ENCODE results near the gene TRIM24. TPM values are rescaled to one million over a fixed set of nuclear protein-coding genes. Genes with fewer than 3 reads are reported as not detected.
"Not testable (repeated sequence)": the region's sequence is repeated elsewhere in the genome, so short reads cannot be mapped to it uniquely, and the experiment has no call there.

Gene TRIM24
- total RNA-seq, 1 donor from 2014 or later: 104 TPM

GRCh38 chr7:138460649-138461607, 869 bp downstream of the TRIM24 start:
- peaks cover 19% of the 10 kb centered on the region for H3K36me3 Mint-ChIP-seq (ENCODE audit: low read depth, unreplicated experiment)
- peaks cover 18% of the 10 kb centered on the region for H3K4me1 Mint-ChIP-seq (ENCODE audit: unreplicated experiment)
- TF ChIP-seq CTCF (IDR thresholded peaks at IDR 0.05; ENCODE audit: unreplicated experiment): no peak
- DNase-seq (ENCODE audit: low spot score): peak; percentile 62
- no peaks in the 10 kb centered on the region for H3K9me3 Mint-ChIP-seq (ENCODE audit: unreplicated experiment)
- peaks cover 11% of the 10 kb centered on the region for H3K27me3 Mint-ChIP-seq (ENCODE audit: unreplicated experiment)
- peak overlapping the region; percentile 95 for H3K27ac Mint-ChIP-seq (ENCODE audit: unreplicated experiment)
- H3K4me3 Mint-ChIP-seq (ENCODE audit: unreplicated experiment): peak overlapping the region; percentile 100

- peaks cover 11% of the 10 kb centered on the region for H3K27me3 Mint-ChIP-seq (ENCODE audit: unreplicated experiment)
- H3K27ac Mint-ChIP-seq (ENCODE audit: unreplicated experiment): peak overlapping the region; percentile 75
- not testable (repeated sequence) for DNase-seq (ENCODE audit: low spot score); H3K9me3 Mint-ChIP-seq (ENCODE audit: unreplicated experiment)
- peaks cover 20% of the 10 kb centered on the region for H3K4me1 Mint-ChIP-seq (ENCODE audit: unreplicated experiment)
- H3K36me3 Mint-ChIP-seq (ENCODE audit: low read depth, unreplicated experiment): peaks cover 19% of the 10 kb centered on the region
- H3K4me3 Mint-ChIP-seq (ENCODE audit: unreplicated experiment): peak overlapping the region; percentile 92
Observed at GRCh38 chr7:138463291-138463618, 3.2 kb downstream of the TRIM24 start.

GRCh38 chr7:138465046-138465445, 5.0 kb downstream of the TRIM24 start:
- DNase-seq (ENCODE audit: low spot score): no peak
- Mint-ChIP-seq H3K4me1 (ENCODE audit: unreplicated experiment) (peaks cover 31% of the 10 kb centered on the region), H3K36me3 (ENCODE audit: low read depth, unreplicated experiment) (peaks cover 29% of the 10 kb centered on the region), H3K27me3 (ENCODE audit: unreplicated experiment) (peaks cover 7% of the 10 kb centered on the region), H3K4me3 (ENCODE audit: unreplicated experiment) (peak overlapping the region; percentile 30), H3K27ac (ENCODE audit: unreplicated experiment) (peak overlapping the region; percentile 2), H3K9me3 (ENCODE audit: unreplicated experiment) (no peaks in the 10 kb centered on the region)
- TF ChIP-seq CTCF (IDR thresholded peaks at IDR 0.05; ENCODE audit: unreplicated experiment): no peak

GRCh38 chr7:138466069-138466756, 6.2 kb downstream of the TRIM24 start:
- H3K4me1 Mint-ChIP-seq (ENCODE audit: unreplicated experiment): peaks cover 29% of the 10 kb centered on the region
- H3K27ac Mint-ChIP-seq (ENCODE audit: unreplicated experiment); H3K9me3 Mint-ChIP-seq (ENCODE audit: unreplicated experiment); DNase-seq (ENCODE audit: low spot score); H3K27me3 Mint-ChIP-seq (ENCODE audit: unreplicated experiment); H3K4me3 Mint-ChIP-seq (ENCODE audit: unreplicated experiment): not testable (repeated sequence)
- H3K36me3 Mint-ChIP-seq (ENCODE audit: low read depth, unreplicated experiment): peaks cover 28% of the 10 kb centered on the region

GRCh38 chr7:138468244-138469123, 8.4 kb downstream of the TRIM24 start:
- Mint-ChIP-seq H3K4me1 (ENCODE audit: unreplicated experiment) (peaks cover 30% of the 10 kb centered on the region), H3K27me3 (ENCODE audit: unreplicated experiment) (peaks cover 2% of the 10 kb centered on the region), H3K36me3 (ENCODE audit: low read depth, unreplicated experiment) (peaks cover 18% of the 10 kb centered on the region), H3K9me3 (ENCODE audit: unreplicated experiment) (no peaks in the 10 kb centered on the region), H3K27ac (ENCODE audit: unreplicated experiment) (no peak overlapping the region), H3K4me3 (ENCODE audit: unreplicated experiment) (no peak overlapping the region)
- DNase-seq (ENCODE audit: low spot score): no peak
- no peak for TF ChIP-seq CTCF (IDR thresholded peaks at IDR 0.05; ENCODE audit: unreplicated experiment)
